Mucosa of stomach (tissue), 1 donor: Measurements from ENCODE around the gene VSIG8.

ENCODE experiments used
- H3K27me3 ChIP-seq: one replicate; pipeline ENCODE4 v1.7.0; 2013; ENCODE audit warnings: mild to moderate bottlenecking, low read length; ENCODE audit not compliant: control insufficient read depth, insufficient read depth
- H3K36me3 ChIP-seq: one replicate; pipeline ENCODE4 v1.7.0; 2013; ENCODE audit warnings: low read length; ENCODE audit not compliant: control insufficient read depth, insufficient read depth
- H3K4me1 ChIP-seq: one replicate; pipeline ENCODE4 v1.7.0; 2013; ENCODE audit warnings: mild to moderate bottlenecking, low read length; ENCODE audit not compliant: control insufficient read depth, insufficient read depth
- H3K4me3 ChIP-seq: one replicate; pipeline ENCODE4 v1.7.0; 2013; ENCODE audit warnings: low read length
- H3K9ac ChIP-seq: one replicate; pipeline ENCODE4 v1.7.0; 2013; ENCODE audit warnings: mild to moderate bottlenecking, low read length, moderate library complexity
- H3K9me3 ChIP-seq: one replicate; pipeline ENCODE4 v1.7.0; 2013; ENCODE audit warnings: mild to moderate bottlenecking, low read length, moderate library complexity; ENCODE audit not compliant: control insufficient read depth
- donor health status: Pancreatic carcinoma.

Gene VSIG8

DNA sequence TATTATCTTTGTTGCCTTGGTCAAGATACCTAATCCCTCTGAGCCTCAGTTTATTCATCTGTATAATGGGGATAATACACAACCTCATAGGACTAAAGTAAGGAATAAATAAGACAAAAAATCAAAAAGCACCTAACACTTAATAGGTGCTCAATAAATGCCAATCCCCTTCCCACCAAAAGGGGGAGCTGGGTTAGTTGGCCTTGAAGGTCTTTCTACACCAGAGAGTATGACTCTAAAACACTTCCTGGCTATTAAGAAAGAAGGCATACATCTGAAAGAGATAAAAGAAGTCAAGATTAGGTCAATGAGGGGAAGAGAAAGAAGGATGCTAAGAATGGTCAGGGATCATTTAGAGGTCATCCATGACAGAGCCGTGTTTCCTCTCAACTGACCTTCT is 11.1 kb downstream of the VSIG8 start:
- no peaks in the 10 kb centered on the region for H3K9me3 ChIP-seq
- H3K36me3 ChIP-seq, result no peaks in the 10 kb centered on the region
- H3K9ac ChIP-seq, result no peak overlapping the region
- H3K4me1 ChIP-seq, result peaks cover 3% of the 10 kb centered on the region
- no peak overlapping the region for H3K4me3 ChIP-seq
- no peaks in the 10 kb centered on the region for H3K27me3 ChIP-seq

DNA sequence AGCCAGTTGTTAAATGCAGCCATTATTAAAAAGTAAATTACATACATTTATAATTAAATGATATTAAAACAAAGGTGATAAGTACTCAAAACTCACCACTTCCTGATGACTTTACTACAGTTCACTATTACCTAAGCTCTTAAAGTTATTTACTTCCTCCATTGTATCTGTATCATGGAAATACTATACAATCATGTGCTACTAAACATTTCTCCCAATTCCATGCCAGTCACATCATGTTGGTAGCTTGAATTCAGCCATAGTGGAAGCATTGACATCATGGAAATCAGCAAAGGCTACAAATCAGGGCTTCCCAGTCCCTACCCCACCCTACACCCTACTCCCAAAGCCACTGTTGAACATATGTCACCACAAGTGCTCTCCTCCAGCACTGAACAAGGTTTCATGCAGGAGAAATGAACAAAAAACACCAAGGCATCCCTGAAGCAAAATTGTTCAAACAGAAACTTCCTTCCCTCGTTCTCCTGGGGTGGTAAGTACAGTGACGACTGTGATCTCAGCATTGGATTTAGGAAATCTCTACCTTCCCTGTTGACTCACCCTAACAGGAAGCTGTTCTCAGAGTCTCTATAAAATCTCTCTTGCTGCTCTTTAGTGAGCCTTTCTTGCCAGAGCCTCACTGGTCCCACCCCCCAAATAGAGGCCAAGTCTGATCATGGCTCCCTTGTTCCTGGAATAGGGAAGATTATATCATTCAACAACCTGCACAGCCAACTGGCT is 12.7 kb downstream of the VSIG8 start:
- H3K36me3 ChIP-seq, result no peaks in the 10 kb centered on the region
- H3K9me3 ChIP-seq, result no peaks in the 10 kb centered on the region
- no peak overlapping the region for H3K9ac ChIP-seq
- no peaks in the 10 kb centered on the region for H3K27me3 ChIP-seq
- no peak overlapping the region for H3K4me3 ChIP-seq
- peaks cover 3% of the 10 kb centered on the region for H3K4me1 ChIP-seq

DNA sequence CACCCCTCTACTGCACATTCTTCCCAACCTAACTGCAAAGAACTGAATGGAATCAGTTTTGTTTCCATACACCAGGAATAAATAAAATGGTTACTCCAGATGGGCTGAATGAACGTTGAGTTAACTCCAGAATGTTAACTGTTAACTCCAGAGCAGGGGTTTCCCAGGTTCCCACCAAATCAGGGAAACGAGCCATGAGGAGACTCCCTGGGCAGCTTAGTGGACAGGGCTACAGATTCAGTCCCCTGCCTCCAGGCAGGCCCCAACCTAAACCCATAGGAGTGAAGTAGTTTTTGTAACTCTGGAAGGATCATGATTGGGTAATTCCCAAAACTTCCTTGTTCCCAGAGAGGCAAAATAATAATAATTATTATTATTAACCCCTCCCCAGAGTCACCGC is 14.1 kb downstream of the VSIG8 start:
- Histone ChIP-seq H3K9me3 (no peaks in the 10 kb centered on the region), H3K4me3 (no peak overlapping the region), H3K4me1 (no peaks in the 10 kb centered on the region), H3K36me3 (no peaks in the 10 kb centered on the region), H3K27me3 (no peaks in the 10 kb centered on the region), H3K9ac (no peak overlapping the region)

DNA sequence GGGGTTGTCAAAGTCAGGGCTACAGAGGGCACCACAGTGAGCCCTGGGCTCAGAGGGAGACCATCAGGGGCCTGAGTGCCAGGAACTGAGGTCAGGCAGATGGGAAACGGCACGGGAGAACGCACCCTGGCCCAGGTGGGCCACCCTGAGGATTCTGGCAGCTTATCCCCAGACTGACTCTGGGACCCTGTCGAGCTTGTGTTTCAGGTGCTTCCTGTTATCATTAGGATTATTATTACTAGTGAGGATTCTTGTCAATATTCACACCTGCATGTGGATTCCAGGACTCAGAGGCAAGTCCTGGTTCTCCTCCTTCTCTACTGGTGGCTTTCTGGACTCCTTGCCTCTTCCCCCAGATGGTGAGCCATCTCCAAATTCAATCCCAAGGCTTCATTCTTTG is 15.2 kb downstream of the VSIG8 start:
- Histone ChIP-seq H3K27me3 (no peaks in the 10 kb centered on the region), H3K4me1 (no peaks in the 10 kb centered on the region), H3K36me3 (no peaks in the 10 kb centered on the region), H3K9ac (no peak overlapping the region), H3K9me3 (no peaks in the 10 kb centered on the region), H3K4me3 (no peak overlapping the region)

GRCh38 chr1:159845751-159846629 is 16.5 kb downstream of the VSIG8 start:
- Histone ChIP-seq H3K9me3 (no peaks in the 10 kb centered on the region), H3K27me3 (no peaks in the 10 kb centered on the region), H3K4me3 (no peak overlapping the region), H3K4me1 (no peaks in the 10 kb centered on the region), H3K9ac (no peak overlapping the region), H3K36me3 (no peaks in the 10 kb centered on the region)

GRCh38 chr1:159843459-159843858 is 19.0 kb downstream of the VSIG8 start:
- Histone ChIP-seq H3K4me3 (no peak overlapping the region), H3K4me1 (no peaks in the 10 kb centered on the region), H3K9ac (no peak overlapping the region), H3K36me3 (no peaks in the 10 kb centered on the region), H3K27me3 (no peaks in the 10 kb centered on the region), H3K9me3 (no peaks in the 10 kb centered on the region)

GRCh38 chr1:159841749-159842148 is 20.7 kb downstream of the VSIG8 start:
- Histone ChIP-seq H3K36me3 (no peaks in the 10 kb centered on the region), H3K27me3 (no peaks in the 10 kb centered on the region), H3K9me3 (no peaks in the 10 kb centered on the region), H3K9ac (no peak overlapping the region), H3K4me1 (no peaks in the 10 kb centered on the region), H3K4me3 (no peak overlapping the region)

DNA sequence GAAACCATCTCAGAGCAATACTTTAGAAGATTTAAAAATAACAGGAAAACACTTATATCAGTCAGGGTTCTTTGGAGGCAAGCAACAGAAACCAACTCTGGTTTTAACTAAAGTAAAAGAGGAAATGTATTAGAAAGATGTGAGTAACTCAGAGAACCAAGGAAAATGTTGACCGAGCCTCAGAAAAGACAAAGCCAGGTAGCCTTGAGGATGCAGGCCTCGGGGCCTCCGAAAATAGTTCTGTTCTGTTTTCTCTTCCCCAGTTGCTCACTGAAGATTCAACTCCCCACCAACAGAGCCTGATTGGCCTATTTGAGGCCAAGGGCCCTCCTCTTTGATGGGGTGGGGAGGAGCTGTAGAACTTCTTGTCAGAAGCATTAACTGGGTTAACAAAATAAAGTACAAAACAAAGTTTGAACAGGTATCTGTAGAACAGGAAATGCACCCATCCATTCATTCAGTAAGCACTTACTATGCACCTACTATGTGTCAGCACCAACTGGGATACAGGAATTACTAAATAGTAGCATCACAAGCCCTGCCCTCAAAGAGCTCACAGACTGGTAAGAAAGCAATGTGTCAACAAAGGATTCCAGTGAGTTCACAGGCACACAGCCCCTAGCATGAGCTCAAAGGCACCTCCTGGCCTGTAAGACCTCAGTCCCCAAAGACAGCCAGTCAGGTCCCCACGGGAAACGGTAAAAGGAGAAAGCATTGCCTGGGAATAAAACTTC is 23.2 kb downstream of the VSIG8 start:
- H3K9me3 ChIP-seq, result no peaks in the 10 kb centered on the region
- no peaks in the 10 kb centered on the region for H3K4me1 ChIP-seq
- no peak overlapping the region for H3K4me3 ChIP-seq
- H3K36me3 ChIP-seq, result no peaks in the 10 kb centered on the region
- no peaks in the 10 kb centered on the region for H3K27me3 ChIP-seq
- no peak overlapping the region for H3K9ac ChIP-seq

DNA sequence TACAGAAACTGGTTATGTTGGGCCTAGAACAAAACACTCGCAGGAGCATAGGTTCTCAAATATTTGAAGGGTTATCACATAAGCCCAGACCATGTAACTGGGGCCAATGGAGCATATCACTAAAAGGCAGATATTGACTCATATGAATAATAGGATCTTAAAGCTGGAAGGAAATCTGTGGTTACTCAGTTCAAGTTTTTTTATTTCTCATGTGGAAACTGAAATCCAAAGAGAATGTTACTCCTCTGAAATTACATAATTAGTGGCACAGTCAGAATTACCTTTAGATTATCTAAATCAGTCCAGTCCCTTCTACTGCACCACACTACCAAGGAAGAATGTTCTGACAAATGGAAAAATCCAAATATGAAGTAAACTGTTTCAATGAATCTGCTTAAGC is 23.7 kb downstream of the VSIG8 start:
- Histone ChIP-seq H3K27me3 (no peaks in the 10 kb centered on the region), H3K9ac (no peak overlapping the region), H3K4me1 (no peaks in the 10 kb centered on the region), H3K4me3 (no peak overlapping the region), H3K9me3 (no peaks in the 10 kb centered on the region), H3K36me3 (no peaks in the 10 kb centered on the region)

- no peaks in the 10 kb centered on the region for H3K36me3 ChIP-seq
- no peaks in the 10 kb centered on the region for H3K27me3 ChIP-seq
- no peak overlapping the region for H3K4me3 ChIP-seq
- H3K9me3 ChIP-seq, result no peaks in the 10 kb centered on the region
- no peaks in the 10 kb centered on the region for H3K4me1 ChIP-seq
- no peak overlapping the region for H3K9ac ChIP-seq
These were observed 26.5 kb downstream of the VSIG8 start for GRCh38 chr1:159835862-159836525.

- Histone ChIP-seq H3K27me3 (no peaks in the 10 kb centered on the region), H3K36me3 (no peaks in the 10 kb centered on the region), H3K9ac (no peak overlapping the region), H3K9me3 (no peaks in the 10 kb centered on the region), H3K4me1 (no peaks in the 10 kb centered on the region), H3K4me3 (no peak overlapping the region)
These were observed 27.1 kb downstream of the VSIG8 start for GRCh38 chr1:159835356-159835755.
